GM10266 (cell line): ENCODE data around the gene ZNF415.
"Not testable (repeated sequence)": the region's sequence is repeated elsewhere in the genome, so short reads cannot be mapped to it uniquely, and the experiment has no call there.

Experiments
- DNase-seq: peaks from one replicate; pipeline ENCODE4 v3.0.0; 2012; ENCODE audit errors: extremely low spot score
- TF ChIP-seq, protein P1 (sequence below): IDR thresholded peaks from 2 replicates; pipeline ENCODE4 v1.5.1; 2012; ENCODE audit warnings: mild to moderate bottlenecking, low read depth; ENCODE audit not compliant: control insufficient read depth, insufficient read depth; ENCODE audit errors: missing control alignments

Gene ZNF415

DNA sequence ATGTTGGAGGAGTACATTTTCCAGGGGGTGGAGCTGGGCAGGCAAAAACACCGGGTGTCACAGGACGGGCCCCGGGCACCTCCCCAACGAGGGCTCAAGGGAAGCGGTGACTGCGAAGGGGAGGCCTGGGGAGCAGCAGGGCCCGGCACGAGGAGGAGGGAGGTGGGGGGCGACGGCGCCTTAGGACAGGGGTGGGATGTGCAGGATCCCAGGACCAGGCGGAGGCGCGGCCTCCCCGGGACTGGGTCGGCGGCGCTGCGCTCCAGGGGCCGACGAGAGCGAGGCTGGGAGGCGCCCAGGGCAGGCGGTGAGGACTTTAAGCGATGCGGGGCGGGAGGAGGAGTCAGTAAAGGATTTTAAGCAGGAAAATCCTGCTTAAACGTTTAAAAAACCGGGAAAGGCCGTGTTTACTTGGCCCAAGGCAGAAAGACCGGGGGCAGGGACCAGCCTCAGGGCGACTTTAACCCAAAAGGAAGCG is 29.9 kb downstream of the ZNF415 start:
- peak; percentile 41 for DNase-seq
- TF ChIP-seq, protein P1, sequence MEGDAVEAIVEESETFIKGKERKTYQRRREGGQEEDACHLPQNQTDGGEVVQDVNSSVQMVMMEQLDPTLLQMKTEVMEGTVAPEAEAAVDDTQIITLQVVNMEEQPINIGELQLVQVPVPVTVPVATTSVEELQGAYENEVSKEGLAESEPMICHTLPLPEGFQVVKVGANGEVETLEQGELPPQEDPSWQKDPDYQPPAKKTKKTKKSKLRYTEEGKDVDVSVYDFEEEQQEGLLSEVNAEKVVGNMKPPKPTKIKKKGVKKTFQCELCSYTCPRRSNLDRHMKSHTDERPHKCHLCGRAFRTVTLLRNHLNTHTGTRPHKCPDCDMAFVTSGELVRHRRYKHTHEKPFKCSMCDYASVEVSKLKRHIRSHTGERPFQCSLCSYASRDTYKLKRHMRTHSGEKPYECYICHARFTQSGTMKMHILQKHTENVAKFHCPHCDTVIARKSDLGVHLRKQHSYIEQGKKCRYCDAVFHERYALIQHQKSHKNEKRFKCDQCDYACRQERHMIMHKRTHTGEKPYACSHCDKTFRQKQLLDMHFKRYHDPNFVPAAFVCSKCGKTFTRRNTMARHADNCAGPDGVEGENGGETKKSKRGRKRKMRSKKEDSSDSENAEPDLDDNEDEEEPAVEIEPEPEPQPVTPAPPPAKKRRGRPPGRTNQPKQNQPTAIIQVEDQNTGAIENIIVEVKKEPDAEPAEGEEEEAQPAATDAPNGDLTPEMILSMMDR: no peak

DNA sequence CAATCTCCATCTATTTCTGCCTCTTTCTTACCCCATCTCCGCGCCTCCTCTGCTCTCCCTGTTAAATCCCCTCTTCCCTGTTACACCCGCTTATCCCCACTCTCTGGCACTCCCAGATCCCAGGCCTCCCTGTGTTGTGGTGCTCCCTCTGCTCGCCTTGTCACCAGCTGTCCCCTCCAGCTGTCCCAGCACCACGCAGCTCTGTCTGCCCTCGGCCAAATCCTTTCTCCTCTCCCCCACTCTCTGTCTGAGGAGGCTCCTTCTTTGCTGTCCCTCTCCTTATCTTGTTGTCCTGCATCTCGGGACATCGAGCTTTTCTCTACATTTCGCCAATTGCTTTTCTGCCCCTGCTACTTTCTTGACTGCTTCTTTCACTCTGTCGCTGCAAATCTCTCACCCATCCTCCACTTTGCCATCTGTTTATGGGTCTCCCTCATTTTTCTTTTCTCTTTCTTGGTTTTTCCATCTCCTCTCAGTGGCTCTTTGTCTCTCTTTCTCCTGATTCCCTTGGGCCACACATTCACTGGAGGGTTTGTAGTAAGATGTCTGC is 30.4 kb downstream of the ZNF415 start:
- no peak for DNase-seq
- TF ChIP-seq, protein P1: no peak

DNA sequence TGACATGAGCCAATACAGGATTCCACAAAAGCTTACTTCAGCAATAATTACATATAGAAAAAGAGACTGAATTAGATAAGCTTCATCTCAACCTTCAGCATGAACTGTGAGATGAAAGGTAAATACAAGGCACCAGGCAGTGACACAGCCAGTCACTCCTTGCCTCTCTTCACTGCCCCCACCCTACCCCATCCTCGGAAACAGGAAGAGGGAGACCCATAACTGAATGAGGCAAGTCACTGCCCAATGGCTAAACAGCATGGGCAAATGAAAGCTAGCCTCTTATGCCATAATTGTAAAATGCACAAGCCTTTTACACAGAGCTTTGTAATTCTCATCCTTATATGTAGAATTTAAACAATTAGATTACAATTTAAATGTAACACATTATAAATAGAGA is 31.2 kb downstream of the ZNF415 start:
- DNase-seq: no peak
- TF ChIP-seq, protein P1: no peak

DNA sequence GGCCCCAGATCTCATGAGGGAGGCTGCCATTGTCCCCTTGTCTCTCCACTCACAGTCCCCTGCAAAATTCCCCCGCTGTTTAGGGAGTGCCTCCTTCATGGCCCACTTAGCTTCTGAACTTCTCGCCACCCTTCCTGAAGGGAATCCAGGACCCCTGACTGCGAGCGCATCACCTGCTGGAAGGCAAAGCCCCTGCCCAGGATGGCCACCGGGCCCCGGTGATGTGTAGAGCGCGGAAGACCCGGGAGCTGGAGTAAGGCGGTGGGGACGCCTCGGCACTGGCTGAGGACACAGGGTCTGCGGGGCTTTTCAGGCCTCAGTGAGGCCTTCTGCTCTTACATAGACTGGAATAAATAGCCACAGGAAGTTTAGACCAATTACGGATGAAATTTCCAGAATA is 34.1 kb downstream of the ZNF415 start:
- not testable (repeated sequence) for DNase-seq

DNA sequence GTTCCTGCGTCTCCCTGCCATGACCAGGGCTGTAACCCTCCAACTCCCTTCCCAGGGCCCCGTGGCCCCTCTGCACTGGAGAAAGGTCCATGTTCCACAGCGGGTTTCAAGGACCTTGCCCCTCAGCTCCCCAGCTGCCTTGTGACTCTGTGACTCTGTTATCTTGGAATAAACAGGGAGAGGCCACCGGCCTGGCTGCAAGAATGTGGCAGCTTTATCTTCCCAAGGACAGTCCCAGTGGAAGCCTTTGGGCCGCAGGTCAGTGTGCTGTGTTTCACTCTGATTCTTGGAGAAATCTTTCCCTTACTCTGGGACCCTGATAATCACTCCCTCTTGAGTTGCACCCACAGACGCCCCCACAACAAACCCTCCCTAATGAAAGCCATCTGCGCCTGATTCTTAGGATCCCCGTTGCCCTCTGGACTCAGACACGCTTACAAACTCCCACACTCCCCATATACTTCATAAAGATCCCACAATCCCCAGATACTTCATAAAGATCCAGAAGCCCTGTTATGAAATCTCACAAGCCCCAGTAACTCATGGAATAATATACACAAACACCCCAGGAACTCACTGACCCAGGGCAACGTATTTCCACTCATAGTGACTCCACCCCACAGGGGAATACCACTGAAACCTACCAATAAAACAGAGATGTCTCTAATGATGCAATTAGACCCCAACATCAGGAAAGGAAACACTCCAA is 35.6 kb downstream of the ZNF415 start:
- not testable (repeated sequence) for DNase-seq

DNA sequence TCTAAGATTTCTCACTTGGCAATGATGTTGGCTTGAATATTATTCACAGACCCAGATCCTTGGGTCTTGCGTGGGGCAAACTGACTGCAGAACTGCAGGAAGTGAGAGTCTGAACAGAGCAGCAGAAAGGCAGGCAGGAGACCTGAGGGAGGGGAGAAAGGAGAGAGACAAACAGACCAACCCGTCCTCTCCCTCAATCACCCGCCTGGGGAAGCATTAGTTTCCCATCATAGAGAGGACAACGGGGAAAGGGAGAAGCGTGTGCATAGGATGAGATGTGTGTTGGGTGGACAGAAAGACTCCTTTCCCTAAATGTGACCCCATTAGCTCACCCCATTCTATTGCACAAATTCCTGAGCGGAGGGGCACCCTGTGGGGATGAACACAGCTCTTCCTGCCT is 36.1 kb downstream of the ZNF415 start:
- not testable (repeated sequence) for DNase-seq

DNA sequence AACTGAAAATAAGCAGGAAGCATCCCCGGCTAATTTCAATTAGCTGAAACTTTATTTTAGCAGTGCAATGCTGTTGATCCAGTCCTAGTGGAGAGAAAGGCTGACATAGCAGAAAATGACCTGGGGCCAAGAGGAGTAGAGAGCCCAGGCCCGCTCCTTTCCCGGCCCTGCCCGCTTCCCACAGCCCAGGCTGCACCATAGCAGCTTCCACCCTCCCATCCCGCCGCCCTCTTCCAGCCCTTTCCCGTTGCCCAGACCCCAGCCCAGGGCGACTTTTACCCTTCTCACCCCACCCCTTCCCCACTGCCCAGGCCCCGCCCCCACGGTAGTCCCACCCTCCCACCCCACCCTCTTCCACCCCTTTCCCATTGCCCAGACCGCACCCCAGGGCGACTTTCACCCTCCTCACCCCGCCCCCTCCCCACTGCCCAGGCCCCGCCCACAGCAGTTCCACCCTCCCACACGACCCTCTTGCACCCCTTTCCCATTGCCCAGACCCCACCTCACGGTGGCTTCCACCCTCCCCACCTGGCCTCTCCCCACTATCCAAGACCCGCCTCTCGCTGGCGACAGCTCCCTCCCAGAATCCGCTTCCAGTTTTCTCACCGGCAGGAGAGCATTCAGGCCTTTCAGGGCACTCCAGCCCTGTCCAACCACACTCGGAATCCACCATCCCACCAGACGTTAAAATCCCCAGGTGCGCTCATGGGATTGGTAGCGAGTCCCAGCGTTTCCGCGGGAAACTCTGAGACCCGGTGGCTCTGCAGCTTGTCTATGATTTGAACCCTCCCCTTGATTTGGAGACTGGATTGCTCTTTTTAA is 37.7 kb downstream of the ZNF415 start:
- TF ChIP-seq, protein P1: no peak
- no peak for DNase-seq

DNA sequence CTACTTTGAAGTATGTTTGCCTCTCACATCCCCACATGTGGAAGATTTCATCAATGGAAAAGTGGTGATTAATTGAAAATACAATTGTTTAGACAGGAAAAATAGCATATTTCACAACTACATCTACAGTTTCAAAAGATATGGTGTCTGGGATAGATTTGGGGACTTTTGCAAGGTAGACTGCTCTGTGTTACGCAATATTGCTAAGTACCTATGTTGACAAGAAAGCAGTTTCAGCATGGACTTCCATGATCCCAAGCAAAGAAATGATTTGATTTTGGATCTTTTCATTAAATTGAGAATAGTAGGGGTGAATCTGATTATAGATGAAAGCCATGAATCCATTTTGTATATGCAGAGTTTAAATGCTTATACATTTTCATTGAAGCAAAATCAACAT is 40.0 kb downstream of the ZNF415 start:
- DNase-seq: no peak
- TF ChIP-seq, protein P1: no peak
